HG03139 (cell line): ENCODE measurements around the gene KLF15.

Experiments
- ATAC-seq: cut with Tn5 transposase; IDR thresholded peaks from one replicate; pipeline ENCODE4 v1.9.1; 2021; ENCODE audit not compliant: unreplicated experiment

The KLF15 gene

GRCh38 chr3:126307591-126308393 lies 49.4 kb downstream of the KLF15 start:
- ATAC-seq, result no peak

GRCh38 chr3:126306888-126307482 lies 50.2 kb downstream of the KLF15 start:
- ATAC-seq, result no peak

GRCh38 chr3:126306397-126306796 lies 50.8 kb downstream of the KLF15 start:
- no peak for ATAC-seq

GRCh38 chr3:126305427-126305826 lies 51.8 kb downstream of the KLF15 start:
- ATAC-seq, result no peak

GRCh38 chr3:126304704-126305103 lies 52.5 kb downstream of the KLF15 start:
- ATAC-seq, result no peak

GRCh38 chr3:126304291-126304690 lies 52.9 kb downstream of the KLF15 start:
- ATAC-seq, result no peak

- ATAC-seq, result no peak
Measured at GRCh38 chr3:126303272-126303671, 53.9 kb downstream of the KLF15 start.

GRCh38 chr3:126300761-126301481 lies 56.3 kb downstream of the KLF15 start:
- no peak for ATAC-seq

- no peak for ATAC-seq
Measured at GRCh38 chr3:126300001-126300760, 57.0 kb downstream of the KLF15 start.

GRCh38 chr3:126295407-126295939 lies 61.7 kb downstream of the KLF15 start:
- no peak for ATAC-seq

GRCh38 chr3:126294211-126294808 lies 62.9 kb downstream of the KLF15 start:
- ATAC-seq, result no peak

GRCh38 chr3:126293370-126294082 lies 63.7 kb downstream of the KLF15 start:
- no peak for ATAC-seq
